K562 (cell line): ENCODE results near the gene CCDC93. TPM values are rescaled to one million over a fixed set of nuclear protein-coding genes. Genes with fewer than 3 reads are reported as not detected.

Experiments
- ATAC-seq: fragments of 200-7000 bp; cut with Tn5 transposase; 3 replicates; pipeline ENCODE4 v1.9.1; 2020; ENCODE audit warnings: moderate library complexity
- BruUV-seq: library from RNA; stranded (reverse); fragments of 400-500 nt; replicated peaks from 2 replicates; lab custom pipeline; 2021; lab: Mats Ljungman, UMichigan
- CTCF ChIA-PET: fragments of 300-600 bp; formaldehyde crosslinking; extraction: SDS; loops from one replicate; lab custom pipeline; 2021; ENCODE audit warnings: low intra/inter-chr PET ratio; lab: Yijun Ruan, JAX
- POLR2A ChIA-PET: fragments of 300-600, 350-650 bp; sonication (Branson Sonifier 250); formaldehyde crosslinking; extraction: SDS; loops from one replicate; lab custom pipeline; 2021; ENCODE audit warnings: antibody characterized with exemption, inconsistent platforms; lab: Yijun Ruan, JAX
- DNase-seq, 4 experiments: peaks; one replicate each; pipeline versions ENCODE4 v3.0.0 to v3.0.0-alpha.2; 2011 to 2018; ENCODE audit warnings: low spot score in 3 of 4, mixed read lengths in 3 of 4; ENCODE audit errors: extremely low read depth in 1 of 4
- FAIRE-seq: peaks from 2 replicates; lab custom pipeline; 2011; peaks lifted over from hg19 to GRCh38; lab: Jason Lieb, UNC
- H2AFZ ChIP-seq: 2 replicates; pipeline ENCODE4 v1.6.0; 2011; ENCODE audit warnings: low read depth, low read length, control low read depth, inconsistent platforms
- H3K27ac ChIP-seq: fragments of 200-600 bp; 3 replicates; pipeline ENCODE4 v1.8.0; 2011; ENCODE audit warnings: low read depth, mild to moderate bottlenecking, control low read depth, inconsistent platforms, low read length, moderate library complexity, mixed read lengths; ENCODE audit errors: extremely low read depth
- H3K27me3 ChIP-seq, 2 experiments: fragments of 300-600 bp in 1 of 2; 2 replicates in 1 of 2; 3 replicates in 1 of 2; pipeline versions ENCODE4 v1.6.0 to v1.8.0; 2011; ENCODE audit warnings: inconsistent platforms in 2 of 2, low read length in 2 of 2, mild to moderate bottlenecking in 1 of 2, mixed read lengths in 1 of 2, moderate library complexity in 1 of 2; ENCODE audit not compliant: control insufficient read depth in 2 of 2, insufficient read depth in 2 of 2
- H3K36me3 ChIP-seq: fragments of 300-600 bp; 3 replicates; pipeline ENCODE4 v1.8.0; 2011; ENCODE audit warnings: mild to moderate bottlenecking, low read length, inconsistent platforms; ENCODE audit not compliant: control insufficient read depth, insufficient read depth
- H3K4me1 ChIP-seq, 2 experiments: fragments of 200-600 bp in 1 of 2; replicated peaks in 1 of 2; 2 replicates in 1 of 2; 3 replicates in 1 of 2; pipeline versions ENCODE4 v1.5.1 to v1.8.0; 2011; ENCODE audit warnings: inconsistent platforms in 2 of 2, low read length in 2 of 2, mild to moderate bottlenecking in 1 of 2, mixed read lengths in 1 of 2, moderate library complexity in 1 of 2; ENCODE audit not compliant: control insufficient read depth in 2 of 2, insufficient read depth in 2 of 2
- H3K4me2 ChIP-seq: 2 replicates; pipeline ENCODE4 v1.6.1; 2011; ENCODE audit warnings: low read length, control low read depth, inconsistent platforms, mixed read lengths; ENCODE audit not compliant: insufficient read depth
- H3K4me3 ChIP-seq: fragments of 200-600 bp; sonication (generic), shearing (Covaris generic); 2 replicates; pipeline ENCODE4 v1.5.1; 2016; ENCODE audit warnings: control low read depth, inconsistent platforms
- H3K79me2 ChIP-seq: fragments of 200-600 bp; 3 replicates; pipeline ENCODE4 v1.8.0; 2011; ENCODE audit warnings: low read length, inconsistent platforms; ENCODE audit not compliant: control insufficient read depth, insufficient read depth
- H3K9ac ChIP-seq, 2 experiments: 2 replicates each; pipeline versions ENCODE4 v1.6.0 to v1.6.1; 2011; ENCODE audit warnings: low read depth in 2 of 2, low read length in 2 of 2, control low read depth in 1 of 2, inconsistent platforms in 1 of 2, mild to moderate bottlenecking in 1 of 2, mixed read lengths in 1 of 2; ENCODE audit not compliant: insufficient read depth in 1 of 2
- H3K9me1 ChIP-seq: one replicate; pipeline ENCODE4 v1.6.0; 2011; ENCODE audit warnings: inconsistent platforms, mild to moderate bottlenecking, low read length, moderate library complexity; ENCODE audit not compliant: control insufficient read depth, insufficient read depth
- H3K9me3 ChIP-seq: replicated peaks from 2 replicates; pipeline ENCODE4 v1.5.1; 2011; ENCODE audit warnings: low read depth, low read length, inconsistent platforms; ENCODE audit not compliant: control insufficient read depth, insufficient read depth
- H4K20me1 ChIP-seq: replicated peaks from 2 replicates; pipeline ENCODE4 v1.6.1; 2011; ENCODE audit warnings: low read length, inconsistent platforms, mixed read lengths; ENCODE audit not compliant: control insufficient read depth, insufficient read depth
- CAMTA2 ChIP-seq: fragments of 250-450 bp; sonication (Bioruptor Pico); conservative IDR thresholded peaks from 2 replicates; pipeline ENCODE4 v1.5.1; 2022
- EZH2 ChIP-seq: IDR thresholded peaks from 2 replicates; pipeline ENCODE4 v1.6.1; 2012; ENCODE audit warnings: low read depth, mild to moderate bottlenecking, inconsistent platforms, low read length, borderline replicate concordance
- FOXP1 ChIP-seq: sonication (generic); formaldehyde crosslinking; IDR thresholded peaks from 2 replicates; pipeline ENCODE4 v1.8.0; 2022; ENCODE audit warnings: mild to moderate bottlenecking, missing genetic modification reagents
- RBM14 ChIP-seq: fragments of 200-400 bp; formaldehyde crosslinking; IDR thresholded peaks from 2 replicates; pipeline ENCODE4 v1.6.1; 2018; ENCODE audit warnings: low read depth, mild to moderate bottlenecking, low read length, moderate library complexity, borderline replicate concordance; ENCODE audit not compliant: insufficient read depth
- TCF7L2 ChIP-seq: fragments of 150-350 bp; IDR thresholded peaks from 2 replicates; pipeline ENCODE4 v1.6.1; 2016; ENCODE audit warnings: low read depth, mild to moderate bottlenecking, low read length, moderate library complexity
- ZNF184 ChIP-seq: sonication (generic); formaldehyde crosslinking; IDR thresholded peaks from 2 replicates; pipeline ENCODE4 v1.5.0; 2020; ENCODE audit warnings: missing genetic modification reagents
- ZNF644 ChIP-seq: fragments of 200-800 bp; sonication (Bioruptor generic); IDR thresholded peaks from 2 replicates; pipeline ENCODE4 v1.6.1; 2016; ENCODE audit warnings: low read depth, missing genetic modification characterization, missing compliant biosample characterization
- WGBS: fragments of 100-300 bp; shearing (Covaris generic); methylation state at CpG from one replicate; pipeline ENCODE4 v1.1.6; 2016; ENCODE audit warnings: low coverage, mixed read lengths; ENCODE audit not compliant: insufficient coverage; ENCODE audit errors: missing lambda C conversion rate; 5-methylcytosine and 5-hydroxymethylcytosine counted together
- in situ Hi-C: fragments of 300-500 bp; cut with MboI; formaldehyde crosslinking; loops from 4 replicates; pipeline ENCODE4 v1.15.0; 2018; ENCODE audit warnings: inconsistent platforms, mixed read lengths
- intact Hi-C: fragments of 100-400 bp; cut with micrococcal nuclease; formaldehyde crosslinking; loops from 2 replicates; pipeline ENCODE4 v1.14.2; 2022
- polyA plus RNA-seq, 8 experiments: library from polyadenylated mRNA; depleted of rRNA in 4 of 8; stranded (reverse) in 5 of 8; unstranded in 3 of 8; fragments of >200 nt; fragmentation: Nextera tagmentation in 2 of 8; fragmentation: Illumina TruSeq in 1 of 8; extraction: Ambion mirVana in 2 of 8; extraction: Trizol in 1 of 8; gene quantifications; 2 replicates each; pipeline versions ENCODE4 v1.2.1 to v1.2.3, GENCODE V29; 2011 to 2014; ENCODE audit warnings: inconsistent platforms in 1 of 8, missing spikeins in 1 of 8
- total RNA-seq, 7 experiments: library from RNA; depleted of rRNA in 6 of 7; stranded (reverse); fragments of >200 nt in 6 of 7; fragmentation: Illumina TruSeq in 2 of 7; extraction: Trizol in 2 of 7; gene quantifications; 2 replicates each; pipeline versions ENCODE4 v1.2.1 to v1.2.3, GENCODE V29; 2011 to 2021; ENCODE audit warnings: low replicate concordance in 1 of 7
- TF ChIP-seq, protein P1 (sequence below): fragments of 450-650 bp; formaldehyde crosslinking; IDR thresholded peaks from 2 replicates; pipeline ENCODE4 v1.4.0; 2020; ENCODE audit warnings: mild to moderate bottlenecking, mixed read lengths

CCDC93 gene
- total and polyA plus RNA-seq, 9 of the 15 experiments (the other 6 are each of a cell fraction or from before 2014, with no cell fraction given) = 3.3 to 19.3 (median 12.4) TPM

- Histone ChIP-seq H3K79me2 (no peaks in the 10 kb centered on the region), H3K4me2 (no peak overlapping the region), H4K20me1 (no peaks in the 10 kb centered on the region), H3K4me3 (no peak overlapping the region), H3K4me1 (no peaks in the 10 kb centered on the region), H3K27ac (no peak overlapping the region), H3K36me3 (no peaks in the 10 kb centered on the region), H2AFZ (no peak overlapping the region), H3K9ac (no peak overlapping the region), H3K9me1 (no peaks in the 10 kb centered on the region), H3K27me3 (peaks cover under 1 to 7% of the 10 kb centered on the region in 2 experiments; a peak in 3 of 5 replicates), H3K9me3 (no peaks in the 10 kb centered on the region)
- TF ChIP-seq CAMTA2 (CRISPR knock-in tag) = no peak
- TF ChIP-seq RBM14 = no peak
- TF ChIP-seq ZNF184 (CRISPR knock-in tag) = no peak
- TF ChIP-seq TCF7L2 = no peak
- TF ChIP-seq EZH2 = no peak
- TF ChIP-seq, protein P1, sequence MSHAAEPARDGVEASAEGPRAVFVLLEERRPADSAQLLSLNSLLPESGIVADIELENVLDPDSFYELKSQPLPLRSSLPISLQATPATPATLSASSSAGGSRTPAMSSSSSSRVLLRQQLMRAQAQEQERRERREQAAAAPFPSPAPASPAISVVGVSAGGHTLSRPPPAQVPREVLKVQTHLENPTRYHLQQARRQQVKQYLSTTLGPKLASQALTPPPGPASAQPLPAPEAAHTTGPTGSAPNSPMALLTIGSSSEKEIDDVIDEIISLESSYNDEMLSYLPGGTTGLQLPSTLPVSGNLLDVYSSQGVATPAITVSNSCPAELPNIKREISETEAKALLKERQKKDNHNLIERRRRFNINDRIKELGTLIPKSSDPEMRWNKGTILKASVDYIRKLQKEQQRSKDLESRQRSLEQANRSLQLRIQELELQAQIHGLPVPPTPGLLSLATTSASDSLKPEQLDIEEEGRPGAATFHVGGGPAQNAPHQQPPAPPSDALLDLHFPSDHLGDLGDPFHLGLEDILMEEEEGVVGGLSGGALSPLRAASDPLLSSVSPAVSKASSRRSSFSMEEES (CRISPR knock-in tag) = no peak
- no peak for TF ChIP-seq ZNF644 (tag)
- TF ChIP-seq FOXP1 = no peak
- no TSS peak for BruUV-seq
- FAIRE-seq (no peak), ATAC-seq (no peak), DNase-seq (no peak)
- WGBS = 0% methylated on average over 2 of the region's 2 CpGs
- in situ Hi-C loops (loop anchor here (10.0 kb wide), 1 partner anchor 154 kb away; no protein-coding TSS in a partner anchor), intact Hi-C loops (no loop called here)
- ChIA-PET POLR2A (interaction anchor here (0.8 kb wide), 1 partner anchor 16 kb away, joined by 3 read pairs; no protein-coding TSS in a partner anchor), CTCF (no interaction called here)
Observed at GRCh38 chr2:118050974-118051373, 37.1 kb upstream of the CCDC93 start.
